Measurements from ENCODE around the gene EIF2S3B.
"Not testable (repeated sequence)": the region's sequence is repeated elsewhere in the genome, so short reads cannot be mapped to it uniquely, and the experiment has no call there.

EIF2S3B gene

DNA sequence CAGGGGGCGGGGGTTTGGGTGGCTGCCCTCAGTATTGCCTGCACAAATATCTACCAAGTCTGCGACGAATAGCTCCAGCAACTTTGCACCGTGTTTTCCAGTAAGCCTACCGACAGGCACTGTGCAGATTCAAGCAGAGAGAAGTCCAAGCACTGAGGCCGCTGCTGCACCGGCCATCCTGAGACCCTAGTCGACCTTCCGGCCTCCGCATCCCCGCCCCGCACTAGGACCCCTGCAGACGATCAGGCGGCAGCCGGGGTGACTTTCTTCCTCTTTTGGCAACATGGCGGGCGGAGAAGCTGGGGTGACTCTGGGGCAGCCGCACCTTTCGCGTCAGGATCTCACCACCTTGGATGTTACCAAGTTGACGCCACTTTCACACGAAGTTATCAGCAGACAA, at the start of gene EIF2S3B:
Gene EIF2S3B, plus strand, starts transcription at position 271 of the 400 bp plus-strand sequence. Its CDS starts 13 bp downstream, at position 284.
- no peak for DNase-seq (ENCODE audit: low read depth)

DNA sequence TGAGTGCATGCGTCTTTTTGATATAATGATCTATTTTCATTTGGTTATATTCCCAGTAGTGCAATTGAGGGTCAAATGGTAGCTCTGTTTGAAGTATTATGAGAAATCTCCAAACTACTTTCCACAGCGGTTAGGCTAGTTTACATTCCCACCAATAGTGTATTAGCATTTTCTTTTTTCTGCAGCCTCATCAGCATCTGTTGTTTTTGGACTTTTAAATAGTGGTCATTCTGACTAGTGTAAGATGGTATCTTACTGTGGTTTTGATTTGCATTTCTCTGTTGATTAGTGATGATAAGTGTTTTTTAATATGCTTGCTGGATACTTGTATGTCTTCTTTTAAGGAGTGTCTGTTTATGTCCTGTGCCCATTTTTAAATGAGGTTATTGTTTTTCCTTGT, 48.8 kb upstream of the EIF2S3B start:
- DNase-seq (ENCODE audit: low read depth), result no peak

DNA sequence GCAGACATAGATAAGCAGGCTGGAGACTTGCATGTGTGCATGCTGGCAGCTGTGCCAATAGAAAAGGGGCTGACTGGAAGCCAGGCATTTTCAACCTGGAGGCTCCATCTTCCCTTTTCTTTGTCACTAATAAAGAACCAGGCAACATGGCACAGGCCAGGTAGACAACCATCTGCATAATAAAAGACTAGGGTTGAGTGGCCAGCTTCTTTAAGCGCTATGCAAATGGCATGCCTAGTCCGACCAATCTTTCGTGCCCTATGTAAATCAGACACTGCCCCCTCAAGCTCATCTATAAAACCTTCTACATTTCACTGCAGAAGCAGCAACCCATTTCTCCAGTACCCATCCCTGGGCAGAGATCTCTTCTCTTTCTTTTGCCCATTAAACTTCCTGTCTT, 47.9 kb upstream of the EIF2S3B start:
- DNase-seq (ENCODE audit: low read depth), result no peak

DNA sequence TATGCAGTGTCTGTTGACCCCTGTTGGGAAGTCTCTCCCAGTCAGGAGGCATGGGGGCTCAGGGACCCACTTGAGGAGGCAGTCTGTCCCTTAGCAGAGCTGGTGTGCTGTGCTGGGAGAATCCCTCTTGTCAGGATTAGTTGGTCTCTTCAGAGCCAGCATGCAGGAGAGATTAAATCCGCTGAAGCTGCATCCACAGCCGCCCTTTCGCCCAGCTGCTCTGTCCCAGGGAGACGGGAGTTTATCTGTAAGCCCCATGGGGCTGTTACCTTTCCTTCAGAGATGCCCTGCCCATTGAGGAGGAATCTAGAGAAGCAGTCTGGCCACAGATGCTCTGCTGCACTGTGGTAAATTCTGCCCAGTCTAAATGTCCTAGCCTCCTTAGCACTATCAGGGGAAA, 39.4 kb upstream of the EIF2S3B start:
- no peak for DNase-seq (ENCODE audit: low read depth)

DNA sequence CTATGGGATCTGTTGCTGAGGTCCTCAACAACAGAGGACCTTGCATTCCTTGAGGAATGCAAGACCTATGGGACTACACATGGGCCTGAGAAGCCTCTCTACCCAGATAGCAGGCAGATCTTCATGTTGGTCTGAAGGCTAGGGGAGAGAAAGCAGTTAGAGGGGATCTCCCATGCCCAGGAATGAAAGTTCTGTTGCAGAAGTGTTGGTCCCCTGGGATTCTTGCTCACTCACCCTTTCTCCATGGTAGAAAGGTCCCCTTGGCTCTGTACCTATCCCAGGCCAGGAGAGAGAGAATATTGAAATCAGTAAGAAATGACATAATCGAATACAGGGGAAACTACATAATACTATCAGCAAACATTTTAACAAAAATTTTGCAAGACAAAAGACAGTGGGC, 36.0 kb upstream of the EIF2S3B start:
- no peak for DNase-seq (ENCODE audit: low read depth)

DNA sequence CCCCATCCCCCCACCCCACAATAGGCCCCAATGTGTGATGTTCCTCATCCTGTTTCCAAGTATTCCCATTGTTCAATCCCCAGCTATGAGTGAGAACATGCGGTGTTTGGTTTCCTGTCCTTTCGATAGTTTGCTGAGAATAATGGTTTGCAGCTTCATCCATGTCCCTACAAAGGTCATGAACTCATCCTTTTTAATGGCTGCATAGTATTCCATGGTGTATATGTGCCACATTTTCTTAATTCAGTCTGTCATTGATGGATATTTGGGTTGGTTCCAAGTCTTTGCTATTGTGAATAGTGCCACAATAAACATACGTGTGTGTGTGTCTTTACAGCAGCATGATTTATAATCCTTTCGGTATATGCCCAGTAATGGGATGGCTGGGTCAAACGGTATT, 32.9 kb upstream of the EIF2S3B start:
- not testable (repeated sequence) for DNase-seq (ENCODE audit: low read depth)

DNA sequence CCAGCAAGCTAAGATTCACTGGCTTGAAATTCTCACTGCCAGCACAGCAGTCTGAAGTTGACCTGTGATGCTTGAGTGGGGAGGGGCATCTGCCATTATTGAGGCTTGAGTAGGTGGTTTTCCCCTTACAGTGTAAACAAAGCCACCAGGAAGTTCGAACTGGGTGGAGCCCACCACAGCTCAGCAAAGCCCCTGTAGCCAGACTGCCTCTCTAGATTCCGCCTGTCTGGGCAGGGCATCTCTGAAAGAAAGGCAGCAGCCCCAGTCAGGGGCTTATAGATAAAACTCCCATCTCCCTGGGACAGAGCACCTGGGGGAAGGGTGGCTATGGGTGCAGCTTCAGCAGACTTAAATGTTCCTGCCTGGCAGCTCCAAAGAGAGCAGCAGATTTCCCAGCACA, 23.8 kb upstream of the EIF2S3B start:
- DNase-seq (ENCODE audit: low read depth), result not testable (repeated sequence)

DNA sequence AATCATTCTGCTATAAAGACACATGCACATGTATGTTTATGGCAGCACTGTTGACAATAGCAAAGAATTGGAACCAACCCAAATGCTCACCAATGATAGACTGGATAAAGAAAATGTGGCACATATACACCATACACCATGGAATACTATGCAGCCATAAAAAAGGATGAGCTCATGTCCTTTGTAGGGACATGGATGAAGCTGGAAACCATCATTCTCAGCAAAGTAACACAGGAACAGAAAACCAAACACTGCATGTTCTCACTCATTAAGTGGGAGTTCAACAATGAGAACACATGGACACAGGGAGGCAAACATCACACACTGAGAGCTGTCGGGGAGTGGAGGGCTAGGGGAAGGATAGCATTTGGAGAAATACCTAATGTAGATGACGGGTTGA, 18.4 kb upstream of the EIF2S3B start:
- DNase-seq (ENCODE audit: low read depth), result not testable (repeated sequence)

DNA sequence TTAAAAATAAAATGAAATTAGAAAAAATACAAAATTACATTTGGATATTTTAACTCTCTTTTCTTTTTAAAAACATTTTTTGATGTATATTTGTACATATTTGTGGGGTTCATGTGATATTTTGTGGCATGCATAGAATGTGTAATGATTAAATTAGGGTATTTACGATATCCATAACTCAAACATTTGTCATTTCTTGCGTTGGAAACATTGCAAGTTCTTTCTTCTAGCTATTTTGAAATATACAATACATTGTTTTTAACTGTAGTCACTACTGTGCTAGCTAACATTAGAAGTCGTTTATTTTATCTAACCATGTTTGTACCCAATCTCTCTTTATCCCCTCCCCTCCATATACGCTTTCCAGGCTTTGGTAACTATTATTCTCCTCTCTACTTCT, 13.9 kb upstream of the EIF2S3B start:
- DNase-seq (ENCODE audit: low read depth), result no peak

DNA sequence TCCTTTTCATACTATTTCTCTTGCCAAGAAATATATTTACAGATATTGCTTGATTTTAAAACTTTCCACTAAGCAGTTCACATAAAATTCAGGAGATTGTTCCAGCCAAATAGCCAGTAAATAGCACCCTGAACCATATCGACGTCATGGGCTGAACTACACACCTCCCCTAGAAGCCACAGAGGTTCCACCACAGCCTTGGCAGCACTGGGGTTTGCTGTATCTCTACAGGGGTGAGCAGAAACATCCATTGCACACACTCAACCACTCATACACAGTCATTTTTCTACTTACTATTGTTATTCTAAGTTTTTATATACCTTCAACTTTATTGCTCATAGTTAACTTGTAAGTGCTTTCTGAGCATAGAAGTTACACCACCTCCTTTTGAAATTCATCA, 8.1 kb upstream of the EIF2S3B start:
- no peak for DNase-seq (ENCODE audit: low read depth)

DNA sequence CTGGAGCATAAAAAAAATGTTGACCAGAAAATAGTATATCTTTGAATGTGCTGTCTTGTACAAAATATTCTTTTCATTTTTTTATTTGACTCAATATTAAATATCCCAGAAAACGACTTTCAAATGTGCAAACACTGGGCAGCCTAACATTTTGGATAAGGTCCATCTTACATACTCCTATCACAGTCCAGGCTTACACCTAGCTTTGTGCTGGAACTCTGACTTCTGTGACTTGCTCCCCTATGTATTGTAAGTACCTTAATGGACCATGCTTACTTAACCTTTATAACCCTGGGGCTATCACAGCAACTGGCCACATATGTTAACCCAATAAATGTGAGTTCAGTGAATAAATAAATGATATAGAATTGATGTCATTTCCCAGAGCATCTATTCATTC, 7.6 kb upstream of the EIF2S3B start:
- no peak for DNase-seq (ENCODE audit: low read depth)

DNA sequence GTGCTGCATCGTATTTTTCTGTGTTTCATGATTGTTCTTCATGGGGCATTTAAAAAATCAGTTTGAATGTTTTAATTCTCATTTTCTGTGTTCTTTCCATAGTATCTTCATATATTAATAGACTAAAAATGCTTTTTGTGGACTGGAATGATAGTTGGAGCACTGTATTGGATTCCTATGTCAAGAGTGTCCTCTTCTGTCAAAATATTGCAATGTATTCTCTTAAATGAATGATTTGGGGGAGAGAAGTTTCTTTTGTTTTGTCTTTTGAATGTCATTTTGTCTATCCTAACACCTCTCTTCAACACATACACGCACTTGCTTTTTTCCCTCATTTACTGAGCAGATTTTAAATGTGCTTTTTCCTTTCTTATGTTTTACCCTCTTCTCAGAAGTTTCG, 4.7 kb upstream of the EIF2S3B start:
- DNase-seq (ENCODE audit: low read depth), result no peak

DNA sequence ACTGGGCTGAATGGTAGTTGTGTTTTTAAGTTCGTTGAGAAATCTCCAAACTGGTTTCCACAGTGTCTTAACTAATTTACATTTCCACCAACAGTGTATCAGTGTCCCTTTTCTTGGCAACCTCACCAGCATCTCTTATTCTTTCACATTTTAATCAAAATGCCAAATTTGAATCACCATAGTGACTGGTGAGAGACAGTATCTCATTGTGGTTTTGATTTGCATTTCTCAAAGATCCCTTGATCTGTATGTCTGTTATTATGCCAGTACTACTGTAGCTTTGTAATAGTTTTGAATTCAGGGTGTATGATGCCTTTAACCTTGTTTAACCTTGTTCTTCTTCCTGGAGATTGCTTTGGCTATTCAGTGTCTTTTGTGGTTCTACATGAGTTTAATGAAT, 2.2 kb upstream of the EIF2S3B start:
- DNase-seq (ENCODE audit: low read depth), result no peak

DNA sequence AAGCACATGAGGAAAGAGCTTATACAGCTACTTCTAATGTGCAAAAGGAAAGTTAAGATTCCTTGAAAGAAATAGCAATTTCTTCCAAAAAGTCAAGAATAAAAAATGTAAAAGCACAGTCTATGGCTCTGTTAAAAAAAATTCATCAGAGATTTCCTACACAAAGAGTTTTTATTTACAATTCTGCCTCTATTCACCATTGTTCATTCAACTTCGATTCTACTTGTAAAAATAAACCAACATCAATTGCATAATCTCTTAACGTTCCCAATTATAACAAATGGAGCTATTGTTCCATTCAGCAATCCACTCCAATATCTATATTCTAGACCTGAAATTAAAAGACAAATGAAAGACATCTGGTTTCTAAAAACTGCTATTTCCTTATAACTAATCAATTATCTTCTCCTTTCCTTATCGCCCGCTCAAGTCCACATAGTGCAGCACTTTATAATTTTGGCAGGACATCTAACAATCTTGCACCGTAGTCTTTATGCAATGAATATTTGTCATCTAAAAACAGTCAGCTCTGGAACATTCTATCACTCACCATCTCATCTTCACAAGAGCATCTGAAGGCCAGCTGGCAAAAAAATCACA, 6.2 kb downstream of the EIF2S3B start:
- no peak for DNase-seq (ENCODE audit: low read depth)

DNA sequence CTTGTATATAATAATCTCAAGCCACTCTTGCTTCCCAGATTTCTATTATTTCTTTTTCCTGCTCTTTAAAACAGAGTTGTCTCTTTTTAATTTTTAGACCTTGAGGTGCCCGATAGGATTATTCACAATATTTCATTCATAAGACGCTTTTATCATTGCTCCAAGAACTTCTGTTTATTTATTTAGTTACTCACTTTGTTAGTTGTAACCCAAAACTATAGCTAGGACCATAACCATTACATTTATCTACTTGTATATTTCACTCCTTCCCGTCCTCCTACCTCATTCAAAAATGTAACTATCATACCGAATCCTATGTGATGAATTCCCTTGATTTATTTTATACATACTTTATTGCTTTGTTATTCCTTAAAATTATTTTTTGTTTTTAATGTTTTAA, 7.1 kb downstream of the EIF2S3B start:
- DNase-seq (ENCODE audit: low read depth), result no peak

DNA sequence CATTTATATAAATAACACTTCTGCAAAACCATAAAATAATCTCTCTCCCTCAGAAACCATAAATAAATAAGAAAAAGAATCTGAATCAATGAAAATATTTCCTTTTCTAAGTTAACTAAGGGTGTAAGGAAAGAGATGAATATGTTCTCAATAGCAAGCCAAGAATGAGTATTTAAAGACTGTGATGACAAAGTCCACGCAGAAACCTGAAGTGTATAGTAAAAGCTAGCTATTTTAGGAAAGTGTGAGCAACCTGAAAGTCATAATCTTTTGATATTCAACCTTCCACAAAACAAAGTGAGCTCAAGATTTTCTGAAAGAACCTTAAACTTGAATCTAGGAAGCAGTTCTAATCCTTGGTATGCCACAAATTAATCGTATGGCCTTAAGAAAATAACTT, 15.9 kb downstream of the EIF2S3B start:
- DNase-seq (ENCODE audit: low read depth), result no peak

DNA sequence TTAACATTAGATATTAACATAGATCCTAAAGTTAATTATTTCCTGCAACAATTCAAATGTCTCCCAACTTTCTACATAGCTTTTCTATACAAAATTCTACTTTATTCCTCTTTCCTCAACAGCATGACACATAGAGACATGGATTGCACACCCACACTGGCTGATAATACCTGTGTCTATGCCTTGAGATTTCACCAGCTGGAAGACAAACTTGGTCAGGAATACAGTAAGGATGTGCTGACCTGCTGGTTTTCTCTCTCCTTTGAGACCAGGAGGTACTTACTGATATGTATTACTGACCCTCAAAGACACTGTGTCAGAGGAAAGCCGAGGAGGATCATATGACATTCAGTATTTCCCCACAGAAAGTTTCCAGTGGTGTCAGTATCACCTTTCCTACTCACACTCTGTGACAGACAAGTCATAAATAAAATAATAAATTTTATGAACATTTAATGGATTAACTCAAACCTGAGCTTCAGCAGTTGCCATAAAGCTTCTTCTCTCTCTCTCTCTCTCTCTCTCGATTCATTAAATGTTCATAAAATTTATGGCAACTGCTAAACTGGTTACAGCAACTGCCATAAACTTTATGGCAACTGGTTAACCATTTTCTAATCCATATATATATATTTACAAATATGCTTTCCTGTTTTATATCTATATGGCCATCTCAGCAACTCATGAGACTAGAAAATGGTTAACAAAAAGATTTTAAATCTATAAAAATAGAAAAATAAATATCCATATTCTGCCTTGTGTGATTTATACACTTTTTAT, 22.7 kb downstream of the EIF2S3B start:
- DNase-seq (ENCODE audit: low read depth), result no peak

DNA sequence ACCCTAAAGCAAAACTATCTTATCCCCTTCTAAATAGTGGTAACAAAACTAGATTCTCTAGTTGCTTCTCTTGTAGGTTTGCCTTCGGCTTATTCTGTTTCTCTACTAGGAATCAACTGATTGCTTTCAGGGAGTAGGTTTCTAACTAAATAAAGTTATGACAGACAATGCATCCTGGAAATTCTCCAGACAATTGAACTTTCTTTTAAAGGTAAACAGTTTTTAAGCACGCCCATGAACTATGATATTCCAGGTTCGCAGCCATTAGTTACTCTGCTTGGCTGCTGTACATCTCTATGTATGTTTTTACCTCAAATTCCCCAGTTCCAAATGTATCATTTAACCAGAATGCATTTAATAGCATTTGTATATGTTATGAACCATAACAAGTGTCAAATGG, 23.9 kb downstream of the EIF2S3B start:
- no peak for DNase-seq (ENCODE audit: low read depth)

DNA sequence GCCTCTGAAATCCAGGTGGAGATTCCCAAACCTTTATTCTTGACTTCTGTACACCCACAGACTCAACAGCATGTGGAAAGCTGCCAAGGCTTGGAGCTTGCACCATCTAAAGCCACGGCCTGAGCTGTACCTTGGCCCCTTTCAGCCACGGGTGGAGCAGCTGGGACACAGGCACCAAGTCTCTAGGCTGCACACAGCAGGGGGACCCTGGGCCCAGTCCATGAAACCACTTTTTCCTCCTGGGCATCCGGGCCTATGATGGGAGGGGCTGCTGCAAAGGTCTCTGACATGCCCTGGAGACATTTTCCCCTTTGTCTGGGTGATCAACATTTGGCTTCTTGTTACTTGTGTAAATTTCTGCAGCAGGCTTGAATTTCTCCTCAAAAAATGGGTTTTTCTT, 32.0 kb downstream of the EIF2S3B start:
- DNase-seq (ENCODE audit: low read depth), result no peak

DNA sequence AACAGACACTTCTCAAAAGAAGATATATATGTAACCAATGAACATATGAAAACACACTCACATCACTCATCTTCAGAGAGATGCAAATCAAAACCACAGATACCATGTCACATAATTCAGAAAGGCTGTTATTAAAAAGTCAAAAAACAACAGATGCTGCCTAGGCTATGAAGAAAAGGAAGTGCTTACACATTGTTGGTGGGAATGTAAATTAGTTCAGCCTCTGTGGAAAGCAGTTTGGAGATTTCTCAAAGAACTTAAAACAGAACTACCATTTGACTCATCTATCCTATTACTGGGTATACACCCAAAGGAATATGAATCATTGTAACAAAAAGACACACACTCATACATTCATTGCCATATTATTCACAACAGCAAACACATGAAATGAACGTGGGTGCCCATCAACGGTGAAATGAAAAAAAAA, 35.1 kb downstream of the EIF2S3B start:
- no peak for DNase-seq (ENCODE audit: low read depth)

DNA sequence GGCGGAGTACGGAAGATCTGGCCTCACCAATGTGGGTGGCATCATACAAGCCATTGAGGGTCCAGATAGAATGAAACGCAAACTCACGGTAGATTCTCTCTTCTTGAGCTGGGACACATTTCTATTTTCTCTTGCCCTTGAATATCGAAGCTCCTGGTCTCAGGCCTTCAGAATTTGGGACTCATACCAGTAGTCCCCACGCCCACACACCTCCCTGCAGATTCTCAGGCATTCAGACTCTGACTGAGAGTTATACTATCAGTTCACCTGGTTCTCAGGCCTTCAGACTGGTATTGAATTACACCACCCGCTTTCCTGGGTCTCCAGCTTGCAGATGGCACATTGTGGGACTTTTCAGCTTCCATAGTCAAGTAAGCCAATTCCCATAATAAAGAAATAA, 37.8 kb downstream of the EIF2S3B start:
- DNase-seq (ENCODE audit: low read depth), result no peak

DNA sequence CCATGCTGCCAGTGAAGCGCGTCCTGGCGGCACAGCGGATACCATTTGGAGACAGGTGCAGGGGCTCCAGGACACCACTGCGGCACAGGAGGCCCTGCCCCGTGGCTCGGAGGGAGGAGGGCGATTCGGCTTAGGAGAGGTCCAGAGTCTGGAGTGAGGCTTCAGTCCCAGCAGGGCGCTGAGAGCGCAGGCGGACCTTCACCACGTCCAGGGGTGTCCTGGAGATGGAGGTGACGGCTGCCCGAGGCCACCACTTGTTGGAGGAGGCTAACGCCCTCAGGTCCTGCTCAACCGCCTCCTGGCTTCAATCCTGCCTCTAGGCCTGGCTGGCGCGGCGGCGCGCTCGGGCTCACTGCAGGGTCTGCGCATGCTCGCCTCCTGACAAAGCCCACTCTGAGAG, 45.7 kb downstream of the EIF2S3B start:
- DNase-seq (ENCODE audit: low read depth), result no peak

DNA sequence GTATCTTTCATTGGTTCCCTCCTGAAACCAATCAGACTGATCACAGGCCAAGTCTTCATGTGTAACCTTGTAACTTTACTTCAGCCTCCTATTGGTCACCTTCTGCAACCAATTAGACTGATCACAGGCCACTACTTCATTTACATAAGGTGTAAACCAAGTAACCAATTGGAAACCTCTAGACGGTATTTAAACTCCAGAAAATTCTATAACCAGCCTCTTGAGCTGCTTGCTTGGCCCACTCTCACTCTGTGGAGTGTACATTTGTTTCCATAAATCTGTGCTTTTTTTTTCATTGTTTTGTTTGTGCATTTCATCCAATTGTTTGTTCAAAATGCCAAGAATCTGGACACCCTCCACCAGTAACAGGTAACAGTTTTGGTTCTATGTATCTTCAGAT, 47.5 kb downstream of the EIF2S3B start:
- no peak for DNase-seq (ENCODE audit: low read depth)

DNA sequence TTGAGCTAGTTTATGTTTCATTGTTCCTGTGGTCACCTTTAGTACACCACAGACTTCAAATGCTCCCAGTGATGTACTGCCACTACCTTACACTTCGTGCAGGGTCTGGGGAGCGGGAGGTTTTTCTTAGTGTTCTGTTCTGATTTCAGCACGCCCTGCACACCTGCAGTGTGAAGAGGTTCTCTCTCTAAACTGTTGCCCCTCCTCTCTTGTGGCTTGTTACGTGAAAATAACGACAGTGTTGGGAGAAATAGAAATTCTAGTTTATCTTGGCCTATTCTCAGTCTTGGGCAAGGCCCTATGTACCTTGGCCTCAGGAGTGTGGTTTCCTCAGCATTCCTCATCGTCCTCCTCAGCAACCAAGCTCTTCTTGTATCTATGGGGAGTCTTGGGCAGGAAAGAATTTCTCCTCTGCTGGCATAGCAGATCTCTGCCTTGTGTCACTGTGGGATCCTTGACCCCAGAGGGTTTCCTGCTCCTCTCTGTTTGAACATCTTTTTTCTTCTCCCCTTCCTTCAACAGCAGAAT, 48.6 kb downstream of the EIF2S3B start:
- no peak for DNase-seq (ENCODE audit: low read depth)
